Mucosa of descending colon (tissue), 3 donors: ENCODE data around the gene CFAP69. TPM values are rescaled to one million over a fixed set of nuclear protein-coding genes. Genes with fewer than 3 reads are reported as not detected.

ENCODE experiments used
- ATAC-seq: fragments of 200-7000 bp; cut with Tn5 transposase; one replicate; pipeline ENCODE4 v1.9.1; 2020; ENCODE audit warnings: mild to moderate bottlenecking, moderate library complexity
- DNase-seq, 3 donors: peaks; one replicate each; pipeline ENCODE4 v3.0.0-alpha.2; 2020
- H3K36me3 ChIP-seq: fragments of 200-600 bp; one replicate; pipeline ENCODE4 v1.8.0; 2021; ENCODE audit warnings: low read depth, mild to moderate bottlenecking
- H3K4me1 ChIP-seq: fragments of 200-600 bp; one replicate; pipeline ENCODE4 v1.8.0; 2021; ENCODE audit warnings: low read depth, mild to moderate bottlenecking
- H3K4me3 ChIP-seq: fragments of 200-600 bp; one replicate; pipeline ENCODE4 v1.8.0; 2021; ENCODE audit warnings: mild to moderate bottlenecking
- H3K9me3 ChIP-seq: fragments of 200-600 bp; one replicate; pipeline ENCODE4 v1.8.0; 2021; ENCODE audit warnings: mild to moderate bottlenecking
- intact Hi-C, 2 donors: fragments of 100-400 bp; cut with DNase I in 1 of 2; cut with micrococcal nuclease in 1 of 2; formaldehyde crosslinking; loops; one replicate each; pipeline versions ENCODE4 v1.11.0 to v1.11.1; 2022; cut with DNase I, micrococcal nuclease
- total RNA-seq, 3 donors: library from RNA; stranded (reverse); fragmentation: NEBNext Ultra II Directional in 2 of 3; extraction: Animal tissue kit (Norgen Biotek cat#: 25700) in 2 of 3; gene quantifications; one replicate each; pipeline versions ENCODE4 v1.2.1 to v1.2.4, GENCODE V29; 2021 to 2023
- TF ChIP-seq, protein P1 (sequence below): fragments of 200-600 bp; IDR thresholded peaks from one replicate; pipeline ENCODE4 v1.8.0; 2022; ENCODE audit warnings: antibody characterized with exemption, mild to moderate bottlenecking
- donor health status: DM: no; HTN: no; CAD: no; lungs with moderate emphysema.
- donor health status: DM: no; HTN: no; CAD: no.
- donor health status: DM: no; HTN: yes; CAD: no.

CFAP69 gene
- total RNA-seq, 3 donors from 2014 or later, result 4.2 to 7.2 (median 4.5) TPM

DNA sequence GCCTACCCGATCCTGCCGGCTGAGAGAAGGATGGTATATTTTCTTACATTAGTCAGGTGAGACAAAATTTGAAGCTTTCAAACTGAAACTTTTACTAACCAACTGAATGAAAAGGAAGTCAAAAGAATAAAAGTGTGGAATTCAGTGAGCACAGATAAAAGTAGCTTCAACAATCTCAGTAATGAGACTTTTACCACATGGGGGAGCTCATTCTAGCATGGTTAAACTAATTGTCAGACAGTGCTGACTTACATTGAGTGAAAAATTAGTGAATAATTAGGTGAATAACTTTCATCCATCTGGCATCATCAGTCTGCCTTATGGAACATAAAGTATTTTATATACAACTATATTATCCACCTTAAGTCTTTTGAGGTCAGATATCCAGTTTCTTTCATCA lies 67.8 kb downstream of the CFAP69 start:
- no peaks in the 10 kb centered on the region for H3K4me1 ChIP-seq
- H3K9me3 ChIP-seq, result no peaks in the 10 kb centered on the region
- DNase-seq (no peak), ATAC-seq (no peak)
- no peaks in the 10 kb centered on the region for H3K36me3 ChIP-seq
- H3K4me3 ChIP-seq, result no peak overlapping the region
- intact Hi-C loops, result no loop called here
- TF ChIP-seq, protein P1, sequence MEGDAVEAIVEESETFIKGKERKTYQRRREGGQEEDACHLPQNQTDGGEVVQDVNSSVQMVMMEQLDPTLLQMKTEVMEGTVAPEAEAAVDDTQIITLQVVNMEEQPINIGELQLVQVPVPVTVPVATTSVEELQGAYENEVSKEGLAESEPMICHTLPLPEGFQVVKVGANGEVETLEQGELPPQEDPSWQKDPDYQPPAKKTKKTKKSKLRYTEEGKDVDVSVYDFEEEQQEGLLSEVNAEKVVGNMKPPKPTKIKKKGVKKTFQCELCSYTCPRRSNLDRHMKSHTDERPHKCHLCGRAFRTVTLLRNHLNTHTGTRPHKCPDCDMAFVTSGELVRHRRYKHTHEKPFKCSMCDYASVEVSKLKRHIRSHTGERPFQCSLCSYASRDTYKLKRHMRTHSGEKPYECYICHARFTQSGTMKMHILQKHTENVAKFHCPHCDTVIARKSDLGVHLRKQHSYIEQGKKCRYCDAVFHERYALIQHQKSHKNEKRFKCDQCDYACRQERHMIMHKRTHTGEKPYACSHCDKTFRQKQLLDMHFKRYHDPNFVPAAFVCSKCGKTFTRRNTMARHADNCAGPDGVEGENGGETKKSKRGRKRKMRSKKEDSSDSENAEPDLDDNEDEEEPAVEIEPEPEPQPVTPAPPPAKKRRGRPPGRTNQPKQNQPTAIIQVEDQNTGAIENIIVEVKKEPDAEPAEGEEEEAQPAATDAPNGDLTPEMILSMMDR, result no peak

DNA sequence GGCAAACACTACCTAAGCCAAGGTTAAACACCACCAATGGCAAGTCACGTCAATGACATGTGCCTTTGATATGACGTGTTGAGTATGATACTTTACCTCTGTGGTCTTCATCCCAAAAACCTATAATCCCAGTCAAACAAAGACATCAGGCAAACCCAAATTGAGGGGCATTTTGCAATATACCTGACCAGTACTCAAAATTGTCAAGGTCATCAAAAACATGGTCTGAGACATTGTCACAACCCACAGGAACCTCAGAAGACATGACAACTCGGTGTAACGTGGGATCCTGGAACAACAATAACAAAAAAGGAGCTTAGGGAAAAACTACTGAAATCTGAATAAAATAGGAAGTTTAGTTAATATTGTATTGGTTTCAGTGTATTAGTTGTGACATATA lies 68.9 kb downstream of the CFAP69 start:
- no peak for DNase-seq
- Histone ChIP-seq H3K9me3 (no peaks in the 10 kb centered on the region), H3K4me1 (no peaks in the 10 kb centered on the region), H3K36me3 (no peaks in the 10 kb centered on the region), H3K4me3 (no peak overlapping the region)
- no peak for ATAC-seq
- intact Hi-C loops, result no loop called here
- TF ChIP-seq, protein P1, result no peak

GRCh38 chr7:90320014-90320413 lies 75.0 kb downstream of the CFAP69 start:
- ATAC-seq, result no peak
- intact Hi-C loops, result no loop called here
- TF ChIP-seq, protein P1, result no peak
- no peak for DNase-seq
- Histone ChIP-seq H3K4me3 (no peak overlapping the region), H3K9me3 (no peaks in the 10 kb centered on the region), H3K4me1 (peaks cover 7% of the 10 kb centered on the region), H3K36me3 (no peaks in the 10 kb centered on the region)

DNA sequence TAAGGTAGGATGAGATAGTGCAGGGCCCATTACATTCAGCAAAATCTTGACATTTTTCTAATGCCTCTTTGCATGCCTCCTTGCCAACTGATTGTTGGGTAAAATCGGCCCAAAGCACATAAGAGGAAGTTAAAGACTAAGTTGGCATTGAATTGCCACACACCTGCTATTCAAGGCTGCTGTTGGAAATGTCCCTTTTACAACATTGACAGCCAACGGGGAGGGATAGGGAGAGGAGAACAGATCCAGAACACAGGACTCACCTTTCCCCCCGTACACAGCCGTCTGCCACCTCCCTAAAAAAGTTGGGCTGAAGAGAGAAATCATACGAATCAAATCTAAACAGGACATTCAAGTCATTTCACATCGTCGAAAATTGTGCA lies 75.4 kb downstream of the CFAP69 start:
- no peaks in the 10 kb centered on the region for H3K9me3 ChIP-seq
- H3K4me3 ChIP-seq, result no peak overlapping the region
- ATAC-seq, result no peak
- TF ChIP-seq, protein P1, result no peak
- peaks cover 7% of the 10 kb centered on the region for H3K4me1 ChIP-seq
- no peaks in the 10 kb centered on the region for H3K36me3 ChIP-seq
- DNase-seq, result no peak
- intact Hi-C loops, result no loop called here

GRCh38 chr7:90320801-90321494 lies 76.0 kb downstream of the CFAP69 start, which contains the start of gene FAM237B:
TSS of gene FAM237B (minus strand) at chr7:90321304. CDS start at chr7:90319748, 1,556 bp downstream.
- intact Hi-C loops, result no loop called here
- ATAC-seq (peak; percentile 53), DNase-seq (peak in 2 of 3 donors; percentile 30 to 37)

More at GRCh38 chr7:90320801-90321494, 76.0 kb downstream of the CFAP69 start, which contains the start of gene FAM237B:
- no peak within 1 kb of the TSS for H3K4me3 ChIP-seq
- no peaks in the 10 kb centered on the region for H3K9me3 ChIP-seq
- peaks cover 7% of the 10 kb centered on the region for H3K4me1 ChIP-seq
- no peaks in the 10 kb centered on the region for H3K36me3 ChIP-seq
- TF ChIP-seq, protein P1, result no peak
